Lower leg skin (tissue), 3 donors: Measurements from ENCODE around the gene SLC25A18.

Experiments
- POLR2A ChIP-seq, 2 donors: fragments of 450-650 bp; IDR thresholded peaks; one replicate each; pipeline ENCODE4 v1.6.1; 2016 to 2017; ENCODE audit warnings: antibody characterized with exemption in 2 of 2, mild to moderate bottlenecking in 1 of 2, moderate library complexity in 1 of 2
- TF ChIP-seq, protein P1 (sequence below), 3 donors: fragments of 450-650 bp; IDR thresholded peaks; one replicate each; pipeline ENCODE4 v1.5.1; 2016; ENCODE audit warnings: antibody characterized with exemption in 3 of 3, mild to moderate bottlenecking in 3 of 3, moderate library complexity in 2 of 3

DNA sequence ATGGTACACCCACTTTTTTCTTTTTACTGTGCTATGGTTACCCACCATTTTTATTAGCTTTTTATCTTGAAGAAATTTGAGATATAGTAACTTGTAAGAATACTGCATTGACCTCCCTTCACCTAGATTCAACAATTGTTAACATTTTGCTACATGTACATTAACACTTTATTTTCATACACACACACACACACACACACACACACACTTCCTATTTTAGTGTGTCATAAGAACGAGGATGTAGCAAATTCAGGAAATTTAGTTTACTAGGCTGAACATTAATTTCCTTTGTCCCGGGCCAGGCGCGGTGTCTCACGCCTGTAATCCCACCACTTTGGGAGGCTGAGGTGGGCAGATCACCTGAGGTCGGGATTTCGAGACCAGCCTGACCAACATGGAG lies 66.3 kb downstream of the SLC25A18 start:
- TF ChIP-seq, protein P1, sequence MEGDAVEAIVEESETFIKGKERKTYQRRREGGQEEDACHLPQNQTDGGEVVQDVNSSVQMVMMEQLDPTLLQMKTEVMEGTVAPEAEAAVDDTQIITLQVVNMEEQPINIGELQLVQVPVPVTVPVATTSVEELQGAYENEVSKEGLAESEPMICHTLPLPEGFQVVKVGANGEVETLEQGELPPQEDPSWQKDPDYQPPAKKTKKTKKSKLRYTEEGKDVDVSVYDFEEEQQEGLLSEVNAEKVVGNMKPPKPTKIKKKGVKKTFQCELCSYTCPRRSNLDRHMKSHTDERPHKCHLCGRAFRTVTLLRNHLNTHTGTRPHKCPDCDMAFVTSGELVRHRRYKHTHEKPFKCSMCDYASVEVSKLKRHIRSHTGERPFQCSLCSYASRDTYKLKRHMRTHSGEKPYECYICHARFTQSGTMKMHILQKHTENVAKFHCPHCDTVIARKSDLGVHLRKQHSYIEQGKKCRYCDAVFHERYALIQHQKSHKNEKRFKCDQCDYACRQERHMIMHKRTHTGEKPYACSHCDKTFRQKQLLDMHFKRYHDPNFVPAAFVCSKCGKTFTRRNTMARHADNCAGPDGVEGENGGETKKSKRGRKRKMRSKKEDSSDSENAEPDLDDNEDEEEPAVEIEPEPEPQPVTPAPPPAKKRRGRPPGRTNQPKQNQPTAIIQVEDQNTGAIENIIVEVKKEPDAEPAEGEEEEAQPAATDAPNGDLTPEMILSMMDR (IDR thresholded peaks at IDR 0.05), result no peak
- no peak for TF ChIP-seq POLR2A (IDR thresholded peaks at IDR 0.05)
